HEK293 (cell line): Measurements from ENCODE around the gene CMBL.

Source experiments
- BCL11A ChIP-seq: fragments of 450-650 bp; formaldehyde crosslinking; IDR thresholded peaks from 2 replicates; pipeline ENCODE4 v1.5.1; 2016; ENCODE audit warnings: low read depth, missing biosample characterization, missing genetic modification characterization
- CTCF ChIP-seq: fragments of 450-650 bp; formaldehyde crosslinking; IDR thresholded peaks from 2 replicates; pipeline ENCODE4 v1.5.1; 2016; ENCODE audit warnings: missing biosample characterization, missing genetic modification characterization
- HIC1 ChIP-seq: fragments of 450-650 bp; formaldehyde crosslinking; IDR thresholded peaks from 2 replicates; pipeline ENCODE4 v1.5.1; 2016; ENCODE audit warnings: missing biosample characterization, missing genetic modification characterization
- KLF16 ChIP-seq: fragments of 450-650 bp; formaldehyde crosslinking; IDR thresholded peaks from 2 replicates; pipeline ENCODE4 v1.5.1; 2017; ENCODE audit warnings: missing biosample characterization, missing genetic modification characterization
- MYNN ChIP-seq: fragments of 450-650 bp; formaldehyde crosslinking; IDR thresholded peaks from 2 replicates; pipeline ENCODE4 v1.5.1; 2016; ENCODE audit warnings: missing biosample characterization, missing genetic modification characterization, borderline replicate concordance
- PRDM10 ChIP-seq: fragments of 450-650 bp; formaldehyde crosslinking; IDR thresholded peaks from 2 replicates; pipeline ENCODE4 v1.5.1; 2016; ENCODE audit warnings: missing biosample characterization, missing genetic modification characterization
- ZBTB1 ChIP-seq: fragments of 450-650 bp; formaldehyde crosslinking; IDR thresholded peaks from 2 replicates; pipeline ENCODE4 v1.5.1; 2016; ENCODE audit warnings: missing biosample characterization, missing genetic modification characterization
- ZBTB26 ChIP-seq: fragments of 450-650 bp; formaldehyde crosslinking; optimal IDR thresholded peaks from 2 replicates; pipeline ENCODE3; 2016; ENCODE audit warnings: missing biosample characterization, mild to moderate bottlenecking, missing genetic modification characterization
- ZNF24 ChIP-seq: fragments of 450-650 bp; formaldehyde crosslinking; IDR thresholded peaks from 2 replicates; pipeline ENCODE4 v1.5.1; 2016; ENCODE audit warnings: missing biosample characterization, missing genetic modification characterization
- ZNF449 ChIP-seq: fragments of 450-650 bp; formaldehyde crosslinking; IDR thresholded peaks from 2 replicates; pipeline ENCODE4 v1.5.1; 2017; ENCODE audit warnings: missing biosample characterization, mild to moderate bottlenecking, missing genetic modification characterization, moderate library complexity
- ZNF510 ChIP-seq: fragments of 450-650 bp; formaldehyde crosslinking; IDR thresholded peaks from 2 replicates; pipeline ENCODE4 v1.5.1; 2018; ENCODE audit warnings: mild to moderate bottlenecking, missing genetic modification characterization, missing biosample characterization; ENCODE audit not compliant: insufficient replicate concordance
- ZNF558 ChIP-seq: fragments of 450-650 bp; formaldehyde crosslinking; IDR thresholded peaks from 2 replicates; pipeline ENCODE4 v1.5.1; 2016; ENCODE audit warnings: missing biosample characterization, missing genetic modification characterization
- ZNF777 ChIP-seq: fragments of 450-650 bp; formaldehyde crosslinking; IDR thresholded peaks from 2 replicates; pipeline ENCODE4 v1.5.1; 2017; ENCODE audit warnings: missing biosample characterization, missing genetic modification characterization, borderline replicate concordance

- no peak for TF ChIP-seq BCL11A
- TF ChIP-seq ZNF777 (tag by site-specific recombination) = no peak
- no peak for TF ChIP-seq CTCF
- TF ChIP-seq KLF16 (tag by site-specific recombination) = no peak
- no peak for TF ChIP-seq PRDM10 (tag by site-specific recombination)
- no peak for TF ChIP-seq MYNN (tag by site-specific recombination)
- no peak for TF ChIP-seq HIC1 (tag by site-specific recombination)
- TF ChIP-seq ZNF449 (tag by site-specific recombination) = no peak
- no peak for TF ChIP-seq ZNF558 (tag by site-specific recombination)
- no peak for TF ChIP-seq ZBTB26 (tag by site-specific recombination)
- no peak for TF ChIP-seq ZNF510 (tag by site-specific recombination)
- TF ChIP-seq ZNF24 (tag by site-specific recombination) = no peak
- no peak for TF ChIP-seq ZBTB1
Observed at GRCh38 chr5:10253390-10253789, 54.3 kb downstream of the CMBL start.
